Pons (tissue), 1 donor: ENCODE data around the gene CDA.

Experiments
- DNase-seq: peaks from one replicate; pipeline ENCODE4 v3.0.0-alpha.2; 2016; ENCODE audit warnings: low spot score

Gene CDA

DNA sequence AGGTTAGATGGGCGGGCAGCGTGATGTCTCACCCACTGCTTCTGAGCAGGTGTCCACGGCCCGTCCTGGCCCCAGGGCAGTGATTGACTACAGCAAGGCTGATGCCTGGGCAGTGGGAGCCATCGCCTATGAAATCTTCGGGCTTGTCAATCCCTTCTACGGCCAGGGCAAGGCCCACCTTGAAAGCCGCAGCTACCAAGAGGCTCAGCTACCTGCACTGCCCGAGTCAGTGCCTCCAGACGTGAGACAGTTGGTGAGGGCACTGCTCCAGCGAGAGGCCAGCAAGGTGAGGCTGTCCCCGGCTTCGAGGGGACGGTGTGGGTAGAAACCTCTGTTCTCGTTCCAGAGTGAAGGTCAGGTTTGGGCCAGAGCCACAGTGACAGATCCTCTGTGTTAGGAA, 60.0 kb downstream of the CDA start:
- DNase-seq = no peak

DNA sequence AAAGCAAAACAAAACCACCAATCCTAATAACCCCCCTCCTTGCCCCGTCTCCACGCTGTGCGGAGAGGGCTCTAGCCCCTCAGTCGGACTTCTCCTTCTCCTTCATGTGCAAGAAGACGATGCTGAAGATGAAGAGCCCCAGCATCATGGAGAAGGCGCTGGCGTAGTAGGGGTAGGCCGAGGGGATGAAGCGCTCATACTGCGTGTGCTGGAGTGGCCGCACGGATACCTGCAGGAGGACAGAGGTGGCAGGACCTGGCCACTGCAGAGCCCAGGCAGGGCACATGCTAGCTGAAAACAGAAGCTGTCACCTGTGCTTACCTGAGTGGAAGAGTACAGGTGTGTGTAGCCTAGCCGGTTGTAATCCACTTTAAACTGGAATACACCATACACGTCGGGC, 63.4 kb downstream of the CDA start:
- no peak for DNase-seq

DNA sequence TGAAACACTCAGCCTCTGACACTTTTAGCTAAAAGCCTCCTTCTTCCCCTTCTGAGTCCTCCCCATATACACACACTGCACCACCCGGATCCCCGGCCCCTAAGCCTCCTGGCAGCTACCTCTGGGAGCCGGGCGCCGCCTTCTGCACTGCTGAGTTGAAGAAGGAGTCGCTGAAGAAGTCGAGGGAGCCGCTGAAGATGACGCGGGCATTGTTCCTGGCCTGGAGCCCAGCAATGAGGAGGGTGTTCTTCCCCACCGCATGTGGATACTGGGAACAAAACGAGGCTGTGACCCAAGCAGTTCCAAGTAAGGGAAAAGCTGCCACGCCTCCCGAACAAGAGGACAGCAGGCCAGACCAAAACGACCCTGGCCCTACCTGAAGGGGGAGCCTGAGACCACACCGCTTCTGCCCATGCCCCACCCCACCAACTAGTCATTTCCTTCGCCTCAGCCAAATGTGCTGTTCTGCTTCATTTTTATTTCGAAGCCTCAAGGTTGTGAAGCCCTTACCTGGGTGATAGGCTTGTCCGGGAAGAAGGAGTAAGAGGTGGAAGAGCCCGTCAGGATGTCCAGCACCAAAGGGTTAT, 65.3 kb downstream of the CDA start:
- no peak for DNase-seq

DNA sequence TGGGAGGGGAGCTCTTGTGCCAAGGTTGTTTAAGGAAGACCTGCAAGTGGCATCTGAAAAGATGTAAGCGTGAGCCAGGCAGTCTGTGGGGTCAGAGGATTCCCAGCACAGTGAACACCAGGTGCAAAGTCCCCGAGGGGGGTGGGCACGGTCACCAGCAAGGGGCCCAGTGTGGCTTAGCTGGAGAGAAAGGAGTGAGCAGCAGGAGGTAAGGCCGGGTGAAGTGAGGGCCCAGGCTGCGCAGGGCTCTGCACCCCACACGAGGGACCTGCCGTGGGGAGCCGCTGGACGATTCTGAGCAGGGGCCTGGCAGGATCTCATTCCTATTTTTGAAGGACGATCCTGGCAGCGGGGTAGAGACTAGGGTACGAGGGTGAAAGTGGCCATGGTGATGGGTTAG, 68.1 kb downstream of the CDA start:
- no peak for DNase-seq

DNA sequence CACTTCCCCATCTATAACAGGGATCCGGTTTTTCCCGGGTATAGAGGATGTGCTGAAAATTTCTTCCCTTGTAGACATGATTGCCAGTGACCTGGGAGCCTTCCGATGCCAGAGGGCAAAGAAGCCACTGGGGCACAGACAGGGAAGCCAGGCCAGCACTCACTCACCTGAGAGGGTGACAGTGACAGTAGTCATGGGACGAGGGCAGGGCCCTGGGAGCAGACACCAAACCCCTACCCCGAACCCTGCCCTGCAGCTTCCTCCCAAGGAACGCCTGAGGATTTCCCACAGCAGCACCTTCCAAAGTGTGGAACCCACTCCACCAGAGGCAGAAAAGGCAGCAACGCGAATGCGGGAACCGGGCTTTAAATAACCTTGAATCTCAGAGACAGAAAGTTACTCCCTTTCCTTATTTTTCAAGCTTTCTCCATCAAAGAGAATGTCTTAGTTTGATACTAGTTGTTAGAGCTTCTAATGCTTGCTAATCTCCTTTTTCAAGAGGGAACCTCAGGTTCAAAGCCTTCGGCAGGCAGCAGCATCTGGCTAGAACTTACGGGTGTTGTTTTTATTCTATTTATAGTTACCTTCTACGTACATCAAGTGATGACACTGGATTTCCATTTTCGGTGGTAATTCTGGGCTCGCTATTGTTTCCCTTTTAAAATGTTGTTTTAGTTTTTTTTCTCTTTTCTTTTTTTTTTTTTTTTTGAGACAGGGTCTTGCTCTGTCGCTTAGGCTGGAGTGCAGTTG, 69.4 kb downstream of the CDA start:
- no peak for DNase-seq

DNA sequence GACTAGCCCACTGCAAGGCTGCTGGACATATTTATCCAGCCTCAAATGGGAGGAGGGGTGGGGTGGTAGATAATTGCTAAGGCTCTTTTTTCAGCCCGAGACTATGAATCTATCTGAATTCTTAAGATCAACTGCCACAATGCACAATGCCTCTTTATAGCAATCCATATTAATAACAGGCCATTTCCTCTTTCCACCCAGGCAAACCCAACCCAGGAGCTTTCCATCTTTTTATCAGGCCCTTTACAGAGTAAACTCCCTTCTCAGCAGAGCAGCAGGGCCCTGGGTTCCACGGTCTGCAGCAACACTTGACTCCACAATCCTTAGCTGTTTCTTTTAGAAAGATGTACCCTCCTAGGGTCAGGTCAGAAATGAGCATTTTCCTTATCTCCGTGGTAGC, 71.5 kb downstream of the CDA start:
- no peak for DNase-seq

DNA sequence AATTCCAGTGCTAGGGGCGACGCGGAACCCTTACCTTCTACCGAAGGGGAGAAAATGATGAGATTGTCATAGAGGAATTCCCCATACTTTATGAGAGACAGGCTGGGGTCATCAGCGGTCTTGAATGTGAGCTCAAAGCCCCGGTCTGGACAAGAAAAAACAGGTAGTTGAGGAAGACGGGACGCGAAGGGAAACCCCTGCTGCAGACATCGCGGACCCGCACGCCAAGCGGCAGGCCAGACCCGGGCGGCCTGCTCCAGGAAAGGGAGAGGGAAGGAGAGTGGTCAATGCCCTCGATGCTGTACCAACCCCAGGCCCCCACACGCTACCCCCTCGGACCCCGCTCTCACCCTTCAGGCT, 71.9 kb downstream of the CDA start:
- no peak for DNase-seq

DNA sequence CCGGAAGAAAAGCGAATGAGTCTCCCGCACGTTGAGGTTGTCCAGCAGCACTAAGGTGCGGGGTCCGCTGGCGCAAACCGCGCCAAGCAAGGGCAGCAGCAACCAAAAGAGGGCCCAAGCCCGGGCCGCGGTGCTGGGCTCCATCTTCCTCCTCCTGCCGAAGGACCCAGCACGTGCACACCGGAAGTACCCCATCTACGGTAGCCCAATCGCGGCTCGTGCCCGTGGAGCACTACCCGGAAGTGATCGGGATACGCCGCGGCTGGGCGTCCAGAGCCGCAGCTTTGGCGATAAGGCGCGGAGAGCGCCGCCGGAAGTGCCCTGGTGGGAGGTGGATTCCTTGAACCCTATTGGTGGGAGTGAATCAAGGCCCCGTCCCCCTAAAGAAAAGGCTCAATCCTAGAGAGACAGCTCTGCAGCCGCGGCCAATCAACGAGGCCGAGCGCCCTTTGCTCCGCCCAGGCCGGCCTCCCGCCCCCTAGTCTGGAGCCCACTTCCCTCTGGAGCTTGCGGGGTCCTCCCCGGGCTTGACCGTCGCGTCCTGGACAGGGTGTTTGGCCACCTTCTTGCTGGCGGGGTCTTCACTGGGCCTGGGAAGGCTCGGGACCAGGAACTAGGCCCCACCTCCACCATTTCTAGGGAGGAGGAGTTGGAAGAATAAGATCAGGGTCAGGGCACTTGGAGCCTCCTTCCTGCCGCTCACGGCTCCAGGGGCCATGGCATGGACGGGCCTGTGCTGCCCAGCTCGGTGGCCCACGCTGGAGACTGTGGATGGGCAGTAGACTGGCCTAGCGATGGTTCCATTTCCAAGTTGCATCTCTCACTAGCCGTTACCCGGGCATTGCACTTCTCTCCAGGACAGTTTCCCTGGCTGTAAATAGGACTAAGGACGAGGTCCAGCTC, 72.6 kb downstream of the CDA start, which contains the start of gene DDOST:
Gene DDOST (minus strand): TSS at position 163 of the 903 bp plus-strand sequence. CDS start 19 bp downstream, at position 144.
- peak; percentile 98 for DNase-seq

DNA sequence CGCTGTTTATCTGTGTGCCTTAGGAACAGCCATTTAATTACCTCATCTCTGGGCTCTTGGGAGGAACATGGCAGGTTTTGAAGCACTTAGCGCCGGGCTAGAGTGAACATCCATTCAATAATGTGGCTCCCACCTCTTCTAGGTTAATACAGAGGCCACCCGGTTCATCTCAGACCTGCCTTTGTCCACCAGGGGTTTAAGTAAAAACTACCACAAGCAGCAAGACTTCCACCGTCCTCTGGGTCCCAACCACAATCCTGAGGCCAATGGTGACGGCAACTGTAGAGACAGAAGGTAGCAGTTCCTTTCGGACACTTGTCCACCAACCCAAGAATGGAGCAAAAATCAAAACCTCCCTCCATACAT, 73.2 kb downstream of the CDA start:
- no peak for DNase-seq

DNA sequence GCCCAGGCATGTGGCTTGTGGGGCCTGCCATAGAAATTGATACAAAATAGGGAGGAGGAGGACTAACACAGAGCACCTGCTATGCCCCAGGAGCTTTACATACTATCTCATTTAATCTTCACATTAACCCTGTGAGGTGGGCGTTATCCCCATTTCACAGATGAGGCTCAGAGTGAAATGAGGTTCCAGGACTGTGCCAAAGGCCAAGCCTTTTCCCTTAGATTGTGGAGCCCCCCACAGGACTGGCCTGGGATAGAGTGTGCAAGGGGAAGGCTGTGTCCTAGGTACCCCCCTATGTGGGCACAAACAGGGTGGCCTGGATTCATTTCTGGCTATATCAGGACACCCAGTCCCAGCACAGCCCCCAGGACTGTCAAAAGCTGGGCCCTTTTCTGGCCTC, 74.5 kb downstream of the CDA start:
- DNase-seq = no peak

DNA sequence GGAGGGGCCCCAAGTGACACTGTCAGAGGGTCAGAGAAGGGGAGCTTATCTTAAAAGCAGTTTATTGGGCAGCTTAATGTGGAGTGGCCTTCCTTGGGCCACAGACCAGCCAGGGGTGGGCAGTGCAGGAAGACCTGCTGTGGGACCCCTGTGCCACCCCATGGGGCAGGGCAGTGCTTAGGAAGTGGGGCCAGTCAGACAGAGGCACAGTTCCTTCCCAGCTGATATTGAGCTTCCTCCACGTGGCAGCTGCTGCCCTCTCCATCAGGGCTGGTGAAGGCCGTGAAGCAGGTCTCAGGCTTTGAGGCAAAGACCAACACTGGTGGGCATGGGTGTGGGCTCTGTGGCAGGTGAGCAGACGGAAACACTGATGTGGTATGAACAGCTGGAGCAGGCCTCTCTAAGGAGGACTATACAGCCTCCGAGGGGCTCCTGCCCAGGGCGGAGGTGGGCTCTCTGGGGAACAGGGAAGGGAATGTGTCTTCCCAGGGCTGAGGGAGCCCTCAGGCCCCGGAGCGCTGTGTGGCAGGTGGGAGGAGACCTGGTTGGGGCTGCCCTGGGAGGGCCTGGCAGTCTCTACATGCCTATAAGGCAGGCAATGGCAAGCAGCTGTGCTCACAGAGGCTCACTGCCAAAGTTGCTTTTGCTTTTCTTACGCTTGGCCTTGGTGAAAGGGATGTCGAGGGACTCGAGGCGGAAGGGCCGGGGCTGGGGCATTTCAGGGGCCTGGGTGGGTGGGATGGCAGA, 75.2 kb downstream of the CDA start:
- no peak for DNase-seq

DNA sequence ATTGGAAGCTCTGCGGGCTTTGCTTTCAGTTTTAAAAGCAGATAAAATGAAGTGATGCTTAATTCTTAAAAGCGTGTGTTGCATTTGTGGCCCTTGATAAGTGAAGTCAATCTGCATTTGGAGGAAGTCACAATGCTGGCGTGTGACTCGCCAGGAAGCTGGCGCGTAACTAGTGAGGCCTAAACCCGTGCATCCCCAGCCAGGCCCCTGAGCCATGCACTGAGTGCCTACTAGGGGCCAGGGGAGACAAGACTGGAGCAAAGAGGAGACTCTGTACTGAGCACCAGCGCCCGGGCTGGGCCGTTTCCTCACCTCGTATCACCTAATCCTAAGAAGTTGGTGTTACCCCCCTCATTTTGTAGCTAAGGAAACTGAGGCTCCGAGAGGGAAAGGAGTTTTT, 76.8 kb downstream of the CDA start:
- no peak for DNase-seq

DNA sequence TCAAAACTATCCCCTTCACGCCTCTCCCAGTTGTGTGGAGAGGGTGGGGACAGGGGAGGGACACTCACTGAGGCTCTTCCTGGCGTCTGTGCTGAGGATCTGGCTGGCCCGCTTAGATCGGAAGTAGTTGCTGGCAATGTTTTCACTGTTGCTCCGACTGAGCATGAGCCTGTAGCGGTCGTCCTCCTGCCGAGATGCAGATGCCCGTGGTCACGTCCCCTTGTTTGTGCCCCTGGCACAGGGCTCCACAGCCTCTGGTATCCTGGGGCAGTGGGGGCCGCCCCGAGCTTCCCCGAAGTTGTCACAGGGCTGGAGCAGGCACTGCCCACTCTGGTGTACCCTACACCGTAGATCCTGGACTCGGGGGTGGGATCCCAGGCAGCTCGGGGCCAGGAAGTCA, 77.2 kb downstream of the CDA start:
- DNase-seq = no peak

DNA sequence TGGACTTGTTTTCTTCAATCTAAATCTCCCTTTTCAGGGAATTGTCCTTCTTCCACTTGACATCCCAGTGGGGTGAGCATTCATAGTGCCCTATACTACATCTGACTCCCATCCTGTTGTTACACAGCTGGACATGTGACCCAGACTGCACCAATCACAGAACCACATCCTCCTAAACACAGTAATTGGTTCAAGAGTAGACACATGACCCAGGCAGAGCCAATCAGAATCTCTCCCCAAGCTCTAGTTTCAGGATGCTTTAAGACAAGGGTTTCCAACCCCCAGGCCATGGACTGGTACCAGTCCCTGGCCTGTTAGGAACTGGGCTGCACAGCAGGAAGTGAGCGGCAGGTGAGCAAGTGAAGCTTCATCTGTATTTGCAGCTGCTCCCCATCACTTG, 77.9 kb downstream of the CDA start:
- no peak for DNase-seq
